AG04450 (cell line): ENCODE measurements around the gene ADISSP. TPM values are rescaled to one million over a fixed set of nuclear protein-coding genes. Genes with fewer than 3 reads are reported as not detected.
A peak's percentile ranks its signal among the peaks of the same experiment; 100 is the strongest.

Experiments used
- CTCF ChIA-PET: fragments of 300-600, 350-600 bp; formaldehyde crosslinking; extraction: SDS; loops from one replicate; lab custom pipeline; 2022; ENCODE audit warnings: antibody characterized with exemption, inconsistent platforms; lab: Charles Lee
- POLR2A ChIA-PET: fragments of 350-600 bp; formaldehyde crosslinking; extraction: SDS; loops from one replicate; lab custom pipeline; 2021; ENCODE audit warnings: antibody characterized with exemption, inconsistent platforms; lab: Yijun Ruan, JAX
- DNase-seq: peaks from one replicate; pipeline ENCODE4 v3.0.0-alpha.2; 2011; ENCODE audit warnings: low read depth, low spot score
- H3K27ac ChIP-seq: one replicate; pipeline ENCODE4 v1.5.1; 2012; ENCODE audit warnings: low read depth, low read length, control low read depth
- H3K27me3 ChIP-seq: one replicate; pipeline ENCODE4 v1.6.0; 2012; ENCODE audit warnings: low read length; ENCODE audit not compliant: control insufficient read depth, insufficient read depth
- H3K4me3 ChIP-seq: 2 replicates; pipeline ENCODE4 v1.5.1; 2011; ENCODE audit warnings: mild to moderate bottlenecking, low read depth, low read length, control low read depth
- H3K9me3 ChIP-seq: 2 replicates; pipeline ENCODE4 v1.5.1; 2012; ENCODE audit warnings: low read length; ENCODE audit not compliant: control insufficient read depth, insufficient read depth
- CTCF ChIP-seq: IDR thresholded peaks from 2 replicates; pipeline ENCODE4 v1.5.1; 2011; ENCODE audit warnings: low read depth, low read length, control low read depth, inconsistent platforms
- polyA plus RNA-seq: library from polyadenylated mRNA; depleted of rRNA; stranded (reverse); fragments of >200 nt; gene quantifications from 2 replicates; pipeline ENCODE4 v1.2.3, GENCODE V29; 2011

The ADISSP gene
- polyA plus RNA-seq, 1 experiment: 22.6 TPM

GRCh38 chr20:3754276-3754630 is 13.3 kb downstream of the ADISSP start:
- POLR2A ChIA-PET: interaction anchor here (0.8 kb wide), 1 partner anchor 12 kb away, joined by 3 read pairs; no protein-coding TSS in a partner anchor

GRCh38 chr20:3753501-3754275 is 13.9 kb downstream of the ADISSP start:
- ChIA-PET POLR2A (interaction anchor here (1.4 kb wide), 1 partner anchor 14 kb away, joined by 3 read pairs; the partner anchor contains the start of gene ADISSP), CTCF (interaction anchor here (0.9 to 1.5 kb wide), 6 partner anchors 10 to 65 kb away, joined by 3 to 7 read pairs (median 3); no protein-coding TSS in a partner anchor)
- no peak for DNase-seq
- H3K9me3 ChIP-seq: peaks cover 4% of the 10 kb centered on the region; the same call in 1 of the 2 replicates
- no peaks in the 10 kb centered on the region for H3K27me3 ChIP-seq
- TF ChIP-seq CTCF: no peak
- peak overlapping the region; percentile 21 for H3K27ac ChIP-seq
- H3K4me3 ChIP-seq: no peak overlapping the region

More at GRCh38 chr20:3754276-3754630, 13.3 kb downstream of the ADISSP start:
- Histone ChIP-seq H3K9me3 (peaks cover 4% of the 10 kb centered on the region; the same call in 1 of the 2 replicates), H3K27ac (no peak overlapping the region), H3K4me3 (no peak overlapping the region), H3K27me3 (no peaks in the 10 kb centered on the region)
- DNase-seq: no peak
- TF ChIP-seq CTCF: no peak
- CTCF ChIA-PET: interaction anchor here (0.9 kb wide), 1 partner anchor 10 kb away, joined by 3 read pairs; no protein-coding TSS in a partner anchor

GRCh38 chr20:3753098-3753497 is 14.5 kb downstream of the ADISSP start:
- POLR2A ChIA-PET: interaction anchor here (0.5 to 1.4 kb wide), 2 partner anchors 15 to 93 kb away, joined by 3 to 11 read pairs; partner anchors contain the start of gene ADISSP

GRCh38 chr20:3752386-3752759 is 15.2 kb downstream of the ADISSP start:
- Histone ChIP-seq H3K9me3 (peaks cover 4% of the 10 kb centered on the region; the same call in 1 of the 2 replicates), H3K4me3 (no peak overlapping the region), H3K27me3 (no peaks in the 10 kb centered on the region), H3K27ac (no peak overlapping the region)
- POLR2A ChIA-PET: interaction anchor here (0.5 to 1.4 kb wide), 2 partner anchors 15 to 93 kb away, joined by 3 to 11 read pairs; partner anchors contain the start of gene ADISSP
- no peak for DNase-seq
- CTCF ChIA-PET: interaction anchor here (0.6 to 1.5 kb wide), 12 partner anchors 9 to 106 kb away, joined by 3 to 7 read pairs (median 3); no protein-coding TSS in a partner anchor
- no peak for TF ChIP-seq CTCF

More at GRCh38 chr20:3753098-3753497, 14.5 kb downstream of the ADISSP start:
- no peak overlapping the region for H3K4me3 ChIP-seq
- H3K27me3 ChIP-seq: no peaks in the 10 kb centered on the region
- DNase-seq: peak; percentile 43
- CTCF ChIA-PET: interaction anchor here (0.5 to 1.5 kb wide), 12 partner anchors 10 to 127 kb away, joined by 3 to 7 read pairs (median 3); no protein-coding TSS in a partner anchor
- peaks cover 4% of the 10 kb centered on the region; the same call in 1 of the 2 replicates for H3K9me3 ChIP-seq
- TF ChIP-seq CTCF: peak; percentile 85
- peak overlapping the region; percentile 21 for H3K27ac ChIP-seq
